K562 (cell line): ENCODE measurements around the gene SHB. TPM values are rescaled to one million over a fixed set of nuclear protein-coding genes. Genes with fewer than 3 reads are reported as not detected.

Experiments used
- ARID1B ChIP-seq: fragments of 450-650 bp; IDR thresholded peaks from 2 replicates; pipeline ENCODE4 v1.6.1; 2016; ENCODE audit warnings: antibody characterized with exemption, mild to moderate bottlenecking, inconsistent platforms
- C11orf30 ChIP-seq: fragments of 450-650 bp; IDR thresholded peaks from 2 replicates; pipeline ENCODE4 v1.6.1; 2016; ENCODE audit warnings: low read depth, mild to moderate bottlenecking
- IFI16 ChIP-seq: fragments of 250-450 bp; sonication (Bioruptor Pico); IDR thresholded peaks from 2 replicates; pipeline ENCODE4 v2.1.2; 2022; ENCODE audit warnings: mild to moderate bottlenecking, inconsistent platforms
- KAT7 ChIP-seq: sonication (generic); formaldehyde crosslinking; IDR thresholded peaks from 2 replicates; pipeline ENCODE4 v1.8.0; 2022; ENCODE audit warnings: missing genetic modification reagents, mild to moderate bottlenecking, borderline replicate concordance
- POLR2B ChIP-seq: fragments of 450-650 bp; IDR thresholded peaks from 2 replicates; pipeline ENCODE4 v1.6.1; 2018; ENCODE audit warnings: low read depth; ENCODE audit not compliant: partially characterized antibody
- SMARCE1 ChIP-seq: fragments of 450-650 bp; IDR thresholded peaks from 2 replicates; pipeline ENCODE4 v1.7.1; 2016; ENCODE audit warnings: mild to moderate bottlenecking
- TBP ChIP-seq: optimal IDR thresholded peaks from 2 replicates; pipeline ENCODE3; 2011; ENCODE audit warnings: low read depth, low read length, improper control_type of control experiment
- THRAP3 ChIP-seq: fragments of 450-650 bp; IDR thresholded peaks from 2 replicates; pipeline ENCODE4 v1.6.1; 2016; ENCODE audit warnings: mild to moderate bottlenecking, inconsistent platforms, borderline replicate concordance
- TRIM28 ChIP-seq: fragments of 450-650 bp; IDR thresholded peaks from 2 replicates; pipeline ENCODE4 v1.6.1; 2017
- XRCC5 ChIP-seq: fragments of 200-400 bp; formaldehyde crosslinking; IDR thresholded peaks from 2 replicates; pipeline ENCODE4 v1.6.1; 2017; ENCODE audit warnings: low read depth, mild to moderate bottlenecking, low read length
- ZFX ChIP-seq: sonication (generic); formaldehyde crosslinking; IDR thresholded peaks from 2 replicates; pipeline ENCODE4 v1.8.0; 2022; ENCODE audit warnings: mild to moderate bottlenecking, missing genetic modification reagents, moderate library complexity
- ZHX1 ChIP-seq: fragments of 150-350 bp; conservative IDR thresholded peaks from 2 replicates; pipeline ENCODE4 v1.6.1; 2014; ENCODE audit warnings: low read length
- ZKSCAN8 ChIP-seq: fragments of 200-800 bp; sonication (Bioruptor generic); IDR thresholded peaks from 2 replicates; pipeline ENCODE4 v1.6.1; 2016; ENCODE audit warnings: missing genetic modification characterization, missing compliant biosample characterization
- polyA plus RNA-seq, 8 experiments: library from polyadenylated mRNA; depleted of rRNA in 4 of 8; stranded (reverse) in 5 of 8; unstranded in 3 of 8; fragments of >200 nt; fragmentation: Nextera tagmentation in 2 of 8; fragmentation: Illumina TruSeq in 1 of 8; extraction: Ambion mirVana in 2 of 8; extraction: Trizol in 1 of 8; gene quantifications; 2 replicates each; pipeline versions ENCODE4 v1.2.1 to v1.2.3, GENCODE V29; 2011 to 2014; ENCODE audit warnings: inconsistent platforms in 1 of 8, missing spikeins in 1 of 8
- total RNA-seq, 7 experiments: library from RNA; depleted of rRNA in 6 of 7; stranded (reverse); fragments of >200 nt in 6 of 7; fragmentation: Illumina TruSeq in 2 of 7; extraction: Trizol in 2 of 7; gene quantifications; 2 replicates each; pipeline versions ENCODE4 v1.2.1 to v1.2.3, GENCODE V29; 2011 to 2021; ENCODE audit warnings: low replicate concordance in 1 of 7
- TF ChIP-seq, protein P1 (sequence below): fragments of 450-650 bp; IDR thresholded peaks from 2 replicates; pipeline ENCODE4 v1.6.1; 2016; ENCODE audit warnings: low read depth
- TF ChIP-seq, protein P2 (sequence below): sonication (generic); formaldehyde crosslinking; IDR thresholded peaks from 2 replicates; pipeline ENCODE4 v1.8.0; 2022; ENCODE audit warnings: missing genetic modification reagents, mild to moderate bottlenecking, moderate library complexity, borderline replicate concordance

The SHB gene
- total and polyA plus RNA-seq, 9 of the 15 experiments (the other 6 are each of a cell fraction or from before 2014, with no cell fraction given) = 0.78 to 16.0 (median 5.3) TPM

DNA sequence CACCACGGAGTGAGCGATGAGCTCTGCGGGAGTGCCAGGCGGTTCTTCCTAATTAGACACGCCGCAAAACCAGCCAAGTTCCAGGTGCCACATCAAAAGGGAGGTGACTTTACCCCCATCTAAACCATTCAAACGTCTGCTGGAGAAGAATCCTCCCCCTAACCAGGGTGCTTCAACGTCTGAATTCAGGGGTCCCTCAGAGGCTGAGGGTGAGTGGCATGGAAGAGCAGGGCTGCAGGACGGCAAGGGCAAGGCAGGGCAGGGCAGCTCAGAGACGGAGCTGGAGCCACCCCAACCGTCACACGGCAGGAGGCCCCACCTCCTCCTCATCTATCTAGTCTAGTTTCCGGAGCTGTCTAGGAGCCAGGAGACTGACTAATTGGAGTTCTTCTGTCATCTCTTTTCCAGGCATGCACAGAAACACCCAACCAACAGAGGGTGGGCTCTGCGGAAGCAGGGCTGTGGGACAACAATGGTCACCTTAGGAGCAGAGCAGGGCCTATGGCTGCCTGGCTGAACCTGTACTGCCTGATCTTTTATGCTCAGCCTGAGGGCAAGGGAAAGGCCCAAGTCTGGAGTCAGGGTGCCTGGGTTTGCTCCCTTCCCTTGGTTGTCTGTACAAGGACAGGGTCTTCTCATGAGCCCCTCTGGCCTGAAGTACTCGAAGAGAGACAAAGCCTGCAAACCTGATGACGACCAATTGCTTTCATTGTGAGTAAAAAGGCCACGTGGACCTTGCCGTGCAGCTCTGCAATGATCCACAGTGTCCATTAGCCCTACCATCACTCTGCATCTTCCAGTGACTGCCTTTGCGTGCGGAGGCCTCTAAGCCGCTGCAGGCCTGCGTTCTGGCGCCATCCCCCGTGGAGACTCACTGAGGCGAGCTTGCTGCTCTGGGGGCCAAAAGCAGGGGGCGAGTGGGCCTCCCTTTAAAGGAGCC lies 84.1 kb downstream of the SHB start (continued):
- TF ChIP-seq IFI16 (no peak), XRCC5 (no peak), POLR2B (no peak), TRIM28 (no peak), THRAP3 (no peak), C11orf30 (no peak), ZKSCAN8 (CRISPR knock-in tag) (no peak), ARID1B (peak; percentile 58), SMARCE1 (0 out of 2 replicates have a peak, but pooled peaks have one; percentile 29), KAT7 (CRISPR knock-in tag) (no peak), ZHX1 (no peak), TBP (no peak), ZFX (no peak)
- TF ChIP-seq, protein P1, sequence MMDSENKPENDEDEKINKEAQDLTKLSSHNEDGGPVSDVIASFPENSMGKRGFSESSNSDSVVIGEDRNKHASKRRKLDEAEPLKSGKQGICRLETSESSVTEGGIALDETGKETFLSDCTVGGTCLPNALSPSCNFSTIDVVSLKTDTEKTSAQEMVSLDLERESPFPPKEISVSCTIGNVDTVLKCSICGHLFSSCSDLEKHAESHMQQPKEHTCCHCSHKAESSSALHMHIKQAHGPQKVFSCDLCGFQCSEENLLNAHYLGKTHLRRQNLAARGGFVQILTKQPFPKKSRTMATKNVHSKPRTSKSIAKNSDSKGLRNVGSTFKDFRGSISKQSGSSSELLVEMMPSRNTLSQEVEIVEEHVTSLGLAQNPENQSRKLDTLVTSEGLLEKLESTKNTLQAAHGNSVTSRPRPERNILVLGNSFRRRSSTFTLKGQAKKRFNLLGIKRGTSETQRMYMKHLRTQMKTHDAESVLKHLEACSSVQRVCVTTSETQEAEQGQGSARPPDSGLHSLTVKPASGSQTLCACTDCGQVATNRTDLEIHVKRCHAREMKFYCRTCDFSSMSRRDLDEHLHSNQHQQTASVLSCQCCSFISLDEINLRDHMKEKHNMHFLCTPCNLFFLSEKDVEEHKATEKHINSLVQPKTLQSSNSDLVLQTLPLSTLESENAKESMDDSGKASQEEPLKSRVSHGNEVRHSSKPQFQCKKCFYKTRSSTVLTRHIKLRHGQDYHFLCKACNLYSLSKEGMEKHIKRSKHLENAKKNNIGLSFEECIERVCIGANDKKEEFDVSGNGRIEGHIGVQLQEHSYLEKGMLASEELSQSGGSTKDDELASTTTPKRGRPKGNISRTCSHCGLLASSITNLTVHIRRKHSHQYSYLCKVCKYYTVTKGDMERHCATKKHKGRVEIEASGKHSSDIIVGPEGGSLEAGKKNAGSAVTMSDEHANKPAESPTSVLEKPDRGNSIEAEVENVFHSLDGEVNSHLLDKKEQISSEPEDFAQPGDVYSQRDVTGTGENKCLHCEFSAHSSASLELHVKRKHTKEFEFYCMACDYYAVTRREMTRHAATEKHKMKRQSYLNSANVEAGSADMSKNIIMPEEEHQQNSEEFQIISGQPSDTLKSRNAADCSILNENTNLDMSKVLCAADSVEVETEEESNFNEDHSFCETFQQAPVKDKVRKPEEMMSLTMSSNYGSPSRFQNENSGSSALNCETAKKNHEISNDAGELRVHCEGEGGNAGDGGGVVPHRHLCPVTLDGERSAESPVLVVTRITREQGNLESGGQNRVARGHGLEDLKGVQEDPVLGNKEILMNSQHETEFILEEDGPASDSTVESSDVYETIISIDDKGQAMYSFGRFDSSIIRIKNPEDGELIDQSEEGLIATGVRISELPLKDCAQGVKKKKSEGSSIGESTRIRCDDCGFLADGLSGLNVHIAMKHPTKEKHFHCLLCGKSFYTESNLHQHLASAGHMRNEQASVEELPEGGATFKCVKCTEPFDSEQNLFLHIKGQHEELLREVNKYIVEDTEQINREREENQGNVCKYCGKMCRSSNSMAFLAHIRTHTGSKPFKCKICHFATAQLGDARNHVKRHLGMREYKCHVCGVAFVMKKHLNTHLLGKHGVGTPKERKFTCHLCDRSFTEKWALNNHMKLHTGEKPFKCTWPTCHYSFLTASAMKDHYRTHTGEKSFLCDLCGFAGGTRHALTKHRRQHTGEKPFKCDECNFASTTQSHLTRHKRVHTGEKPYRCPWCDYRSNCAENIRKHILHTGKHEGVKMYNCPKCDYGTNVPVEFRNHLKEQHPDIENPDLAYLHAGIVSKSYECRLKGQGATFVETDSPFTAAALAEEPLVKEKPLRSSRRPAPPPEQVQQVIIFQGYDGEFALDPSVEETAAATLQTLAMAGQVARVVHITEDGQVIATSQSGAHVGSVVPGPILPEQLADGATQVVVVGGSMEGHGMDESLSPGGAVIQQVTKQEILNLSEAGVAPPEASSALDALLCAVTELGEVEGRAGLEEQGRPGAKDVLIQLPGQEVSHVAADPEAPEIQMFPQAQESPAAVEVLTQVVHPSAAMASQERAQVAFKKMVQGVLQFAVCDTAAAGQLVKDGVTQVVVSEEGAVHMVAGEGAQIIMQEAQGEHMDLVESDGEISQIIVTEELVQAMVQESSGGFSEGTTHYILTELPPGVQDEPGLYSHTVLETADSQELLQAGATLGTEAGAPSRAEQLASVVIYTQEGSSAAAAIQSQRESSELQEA = no peak
- TF ChIP-seq, protein P2, sequence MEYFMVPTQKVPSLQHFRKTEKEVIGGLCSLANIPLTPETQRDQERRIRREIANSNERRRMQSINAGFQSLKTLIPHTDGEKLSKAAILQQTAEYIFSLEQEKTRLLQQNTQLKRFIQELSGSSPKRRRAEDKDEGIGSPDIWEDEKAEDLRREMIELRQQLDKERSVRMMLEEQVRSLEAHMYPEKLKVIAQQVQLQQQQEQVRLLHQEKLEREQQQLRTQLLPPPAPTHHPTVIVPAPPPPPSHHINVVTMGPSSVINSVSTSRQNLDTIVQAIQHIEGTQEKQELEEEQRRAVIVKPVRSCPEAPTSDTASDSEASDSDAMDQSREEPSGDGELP (CRISPR knock-in tag) = peak; percentile 24; the same call in 1 of the 2 replicates
